IMR-90 (cell line): Measurements from ENCODE around the gene APOBEC3F. TPM values are rescaled to one million over a fixed set of nuclear protein-coding genes. Genes with fewer than 3 reads are reported as not detected.

ENCODE experiments used
- ATAC-seq: fragments of 200-7000 bp; cut with Tn5 transposase; 2 replicates; pipeline ENCODE4 v1.9.1; 2020; ENCODE audit warnings: low read depth, mild to moderate bottlenecking, moderate library complexity
- BruUV-seq: library from RNA; stranded (reverse); fragments of 400-500 nt; replicated peaks from 2 replicates; lab custom pipeline; 2021; lab: Mats Ljungman, UMichigan
- CTCF ChIA-PET: fragments of 300-600 bp; formaldehyde crosslinking; extraction: SDS; loops from one replicate; lab custom pipeline; 2021; ENCODE audit warnings: antibody characterized with exemption; lab: Yijun Ruan, JAX
- POLR2A ChIA-PET: fragments of 300-600 bp; sonication (Branson Sonifier 250); formaldehyde crosslinking; loops from one replicate; lab custom pipeline; 2022; ENCODE audit warnings: antibody characterized with exemption; ENCODE audit not compliant: unreplicated experiment; lab: Charles Lee
- DNase-seq: peaks from one replicate; pipeline ENCODE4 v3.0.0; 2013
- H2AFZ ChIP-seq: replicated peaks from 2 replicates; pipeline ENCODE3; 2013; ENCODE audit warnings: low read length, mild to moderate bottlenecking; ENCODE audit not compliant: poor library complexity
- H2AK5ac ChIP-seq: 2 replicates; pipeline ENCODE4 v1.6.1; 2013; ENCODE audit warnings: low read depth, low read length, inconsistent platforms
- H2AK9ac ChIP-seq: replicated peaks from 2 replicates; pipeline ENCODE3; 2013; ENCODE audit warnings: mild to moderate bottlenecking, low read depth, low read length, moderate library complexity; ENCODE audit not compliant: poor library complexity
- H2BK120ac ChIP-seq: 2 replicates; pipeline ENCODE4 v1.6.1; 2013; ENCODE audit warnings: low read depth, low read length, inconsistent platforms
- H2BK15ac ChIP-seq: 3 replicates; pipeline ENCODE4 v1.6.1; 2013; ENCODE audit warnings: low read depth, low read length, inconsistent platforms
- H2BK20ac ChIP-seq: 2 replicates; pipeline ENCODE4 v1.6.1; 2013; ENCODE audit warnings: low read depth, mild to moderate bottlenecking, inconsistent platforms, low read length, moderate library complexity
- H2BK5ac ChIP-seq: 2 replicates; pipeline ENCODE4 v1.6.1; 2013; ENCODE audit warnings: mild to moderate bottlenecking, low read depth, low read length, inconsistent platforms; ENCODE audit not compliant: poor library complexity, severe bottlenecking
- H3K14ac ChIP-seq: replicated peaks from 2 replicates; pipeline ENCODE4 v1.6.1; 2013; ENCODE audit warnings: low read depth, low read length, inconsistent platforms
- H3K18ac ChIP-seq: 2 replicates; pipeline ENCODE4 v1.6.1; 2013; ENCODE audit warnings: low read depth, low read length, control low read depth
- H3K23ac ChIP-seq: 2 replicates; pipeline ENCODE4 v1.6.1; 2013; ENCODE audit warnings: low read depth, low read length, inconsistent platforms
- H3K27ac ChIP-seq: 2 replicates; pipeline ENCODE4 v1.5.1; 2013; ENCODE audit warnings: mild to moderate bottlenecking, control low read depth, low read length; ENCODE audit not compliant: insufficient read depth
- H3K27me3 ChIP-seq: 2 replicates; pipeline ENCODE4 v1.6.1; 2013; ENCODE audit warnings: low read length; ENCODE audit not compliant: control insufficient read depth, insufficient read depth
- H3K36me3 ChIP-seq: 2 replicates; pipeline ENCODE4 v1.6.1; 2013; ENCODE audit warnings: low read length, mixed read lengths; ENCODE audit not compliant: control insufficient read depth, insufficient read depth
- H3K4ac ChIP-seq: 2 replicates; pipeline ENCODE4 v1.6.1; 2013; ENCODE audit warnings: low read depth, low read length, inconsistent platforms
- H3K4me1 ChIP-seq: 2 replicates; pipeline ENCODE4 v1.6.1; 2013; ENCODE audit warnings: low read length, mixed read lengths; ENCODE audit not compliant: control insufficient read depth, insufficient read depth
- H3K4me2 ChIP-seq: 2 replicates; pipeline ENCODE4 v1.6.1; 2013; ENCODE audit warnings: low read depth, mild to moderate bottlenecking, control low read depth, low read length, moderate library complexity
- H3K4me3 ChIP-seq: 2 replicates; pipeline ENCODE4 v1.5.1; 2013; ENCODE audit warnings: low read depth, mild to moderate bottlenecking, control low read depth, low read length, moderate library complexity; ENCODE audit not compliant: insufficient read depth
- H3K56ac ChIP-seq: 2 replicates; pipeline ENCODE4 v1.6.1; 2013; ENCODE audit warnings: low read length, inconsistent platforms; ENCODE audit not compliant: insufficient read depth; ENCODE audit errors: extremely low read depth
- H3K79me1 ChIP-seq, 2 experiments: 2 replicates each; pipeline ENCODE4 v1.6.1; 2013; ENCODE audit warnings: low read length in 2 of 2, inconsistent platforms in 1 of 2, low read depth in 1 of 2
- H3K9ac ChIP-seq: 2 replicates; pipeline ENCODE4 v1.6.1; 2013; ENCODE audit warnings: low read depth, low read length, control low read depth
- H3K9me1 ChIP-seq: 2 replicates; pipeline ENCODE4 v1.6.1; 2013; ENCODE audit warnings: low read length, inconsistent platforms; ENCODE audit not compliant: insufficient read depth
- H3K9me3 ChIP-seq: 2 replicates; pipeline ENCODE4 v1.6.1; 2013; ENCODE audit warnings: low read length; ENCODE audit not compliant: control insufficient read depth, insufficient read depth
- H4K20me1 ChIP-seq: 2 replicates; pipeline ENCODE4 v1.6.1; 2013; ENCODE audit warnings: low read length, inconsistent platforms; ENCODE audit not compliant: insufficient read depth
- H4K5ac ChIP-seq: 2 replicates; pipeline ENCODE4 v1.6.1; 2013; ENCODE audit warnings: mild to moderate bottlenecking, low read depth, low read length, control low read depth
- H4K8ac ChIP-seq, 2 experiments: 2 replicates each; pipeline ENCODE4 v1.6.1; 2013; ENCODE audit warnings: low read depth in 2 of 2, low read length in 2 of 2, control low read depth in 1 of 2, inconsistent platforms in 1 of 2
- H4K91ac ChIP-seq: 2 replicates; pipeline ENCODE4 v1.6.1; 2013; ENCODE audit warnings: low read depth, low read length, inconsistent platforms; ENCODE audit not compliant: insufficient read depth
- BHLHE40 ChIP-seq: fragments of 150-350 bp; IDR thresholded peaks from 2 replicates; pipeline ENCODE4 v1.6.1; 2016; ENCODE audit warnings: mild to moderate bottlenecking, low read depth, low read length
- CEBPB ChIP-seq: IDR thresholded peaks from 2 replicates; pipeline ENCODE4 v1.6.1; 2012; ENCODE audit warnings: low read depth, low read length, improper control_type of control experiment
- CHD1 ChIP-seq: IDR thresholded peaks from 2 replicates; pipeline ENCODE4 v1.6.1; 2012; ENCODE audit warnings: low read depth, low read length, improper control_type of control experiment
- CTCF ChIP-seq: conservative IDR thresholded peaks from 2 replicates; pipeline ENCODE4 v1.5.1; 2012; ENCODE audit warnings: mild to moderate bottlenecking, low read depth, low read length, improper control_type of control experiment
- ELK1 ChIP-seq: fragments of 150-350 bp; IDR thresholded peaks from 2 replicates; pipeline ENCODE4 v1.6.1; 2016; ENCODE audit warnings: low read depth, mild to moderate bottlenecking, low read length, moderate library complexity, borderline replicate concordance
- FOS ChIP-seq: fragments of 150-350 bp; IDR thresholded peaks from 2 replicates; pipeline ENCODE4 v1.6.1; 2016; ENCODE audit warnings: low read depth, low read length
- MAFK ChIP-seq: IDR thresholded peaks from 2 replicates; pipeline ENCODE4 v1.6.1; 2012; ENCODE audit warnings: low read depth, low read length, improper control_type of control experiment
- MAZ ChIP-seq: IDR thresholded peaks from 2 replicates; pipeline ENCODE4 v1.6.1; 2012; ENCODE audit warnings: low read depth, mild to moderate bottlenecking, low read length, improper control_type of control experiment, moderate library complexity, borderline replicate concordance
- MXI1 ChIP-seq: IDR thresholded peaks from 2 replicates; pipeline ENCODE4 v1.6.1; 2012; ENCODE audit warnings: low read depth, mild to moderate bottlenecking, low read length, moderate library complexity, borderline replicate concordance
- NFE2L2 ChIP-seq: fragments of 150-350 bp; IDR thresholded peaks from 2 replicates; pipeline ENCODE4 v1.6.1; 2016; ENCODE audit warnings: low read depth, mild to moderate bottlenecking, low read length
- POLR2A ChIP-seq: IDR thresholded peaks from 2 replicates; pipeline ENCODE4 v1.6.1; 2012; ENCODE audit warnings: mild to moderate bottlenecking, low read depth, low read length
- RAD21 ChIP-seq: IDR thresholded peaks from 2 replicates; pipeline ENCODE4 v1.6.1; 2012; ENCODE audit warnings: low read length, improper control_type of control experiment
- RCOR1 ChIP-seq: IDR thresholded peaks from 2 replicates; pipeline ENCODE4 v1.6.1; 2012; ENCODE audit warnings: mild to moderate bottlenecking, low read length, improper control_type of control experiment; ENCODE audit not compliant: insufficient replicate concordance
- RFX5 ChIP-seq: IDR thresholded peaks from 2 replicates; pipeline ENCODE4 v1.8.0; 2012; ENCODE audit warnings: low read depth, mild to moderate bottlenecking, low read length, moderate library complexity
- SMC3 ChIP-seq: fragments of 150-350 bp; IDR thresholded peaks from 2 replicates; pipeline ENCODE4 v1.6.1; 2016; ENCODE audit warnings: low read depth, mild to moderate bottlenecking, antibody characterized with exemption, low read length, moderate library complexity
- WGBS, 2 experiments: methylation state at CpG; one replicate each; pipeline versions ENCODE4 v1.1.5 to v1.1.7; 2013; ENCODE audit warnings: missing lambda C conversion rate in 2 of 2; ENCODE audit not compliant: insufficient read length in 1 of 2; ENCODE audit errors: extremely low coverage in 2 of 2; 5-methylcytosine and 5-hydroxymethylcytosine counted together
- dilution Hi-C: fragments of 300-500 bp; cut with HindIII; formaldehyde crosslinking; loops from one replicate; pipeline ENCODE4 v1.14.3; 2018; ENCODE audit warnings: low sequenced_read_pairs; ENCODE audit not compliant: unreplicated experiment
- in situ Hi-C: fragments of 300-500 bp; cut with MboI; formaldehyde crosslinking; loops from 3 replicates; pipeline ENCODE4 v1.14.3; 2019; ENCODE audit warnings: low sequenced_read_pairs, inconsistent platforms, mixed read lengths
- intact Hi-C: fragments of 100-400 bp; cut with micrococcal nuclease; formaldehyde crosslinking; loops from 2 replicates; pipeline ENCODE4 v1.10.0; 2022
- polyA plus RNA-seq, 3 experiments: library from polyadenylated mRNA; depleted of rRNA; stranded (reverse); fragments of >200 nt; gene quantifications; 2 replicates each; pipeline ENCODE4 v1.2.3, GENCODE V29; 2012; ENCODE audit warnings: low replicate concordance in 1 of 3
- total RNA-seq: library from RNA; depleted of rRNA; stranded (reverse); fragments of >200 nt; gene quantifications from 2 replicates; pipeline ENCODE4 v1.2.3, GENCODE V29; 2012
- TF ChIP-seq, protein P1 (sequence below): fragments of 150-350 bp; IDR thresholded peaks from 2 replicates; pipeline ENCODE4 v1.6.1; 2017; ENCODE audit warnings: mild to moderate bottlenecking, antibody characterized with exemption, low read length, low read depth

Gene APOBEC3F
- total and polyA plus RNA-seq, 2 of the 4 experiments (the other 2 are of a cell fraction): 3.4 to 8.3 TPM

DNA sequence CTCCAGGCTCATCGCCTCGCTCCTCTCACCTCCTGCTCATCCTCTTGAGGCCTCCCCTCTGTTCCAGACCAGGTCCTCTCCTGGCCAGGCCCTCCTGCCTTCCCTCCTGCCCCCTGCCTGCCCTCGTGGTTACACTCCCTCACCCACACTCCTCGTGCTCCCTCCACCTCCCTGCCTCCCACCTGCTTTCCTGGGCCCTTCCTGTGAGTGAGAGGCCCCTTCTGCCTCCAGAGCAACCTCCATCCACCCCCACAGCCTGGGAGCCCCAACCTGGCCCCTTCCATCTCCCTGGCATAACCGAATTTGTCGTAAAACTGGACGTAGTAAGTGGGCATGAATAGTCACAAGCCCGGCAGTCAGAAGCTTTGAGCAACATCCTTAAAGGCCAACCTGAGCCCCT, 40.9 kb downstream of the APOBEC3F start:
- DNase-seq: no peak
- BruUV-seq: no TSS peak
- H4K5ac ChIP-seq: no peak overlapping the region
- H3K9ac ChIP-seq: no peak overlapping the region
- peaks cover 0 to 7% of the 10 kb centered on the region in 2 experiments; a peak in 1 of 4 replicates for H3K79me1 ChIP-seq
- H3K27me3 ChIP-seq: peaks cover 4% of the 10 kb centered on the region; the same call in 1 of the 2 replicates
- WGBS, 2 experiments: 78% methylated on average over 5 of the region's 8 CpGs; no CpG with 5 or more reads in 1 of the 2 experiments
- no peaks in the 10 kb centered on the region for H3K9me3 ChIP-seq
- no peak overlapping the region for H3K4ac ChIP-seq
- no peak overlapping the region for H2BK120ac ChIP-seq
- H2AFZ ChIP-seq: no peak overlapping the region
- TF ChIP-seq, protein P1, sequence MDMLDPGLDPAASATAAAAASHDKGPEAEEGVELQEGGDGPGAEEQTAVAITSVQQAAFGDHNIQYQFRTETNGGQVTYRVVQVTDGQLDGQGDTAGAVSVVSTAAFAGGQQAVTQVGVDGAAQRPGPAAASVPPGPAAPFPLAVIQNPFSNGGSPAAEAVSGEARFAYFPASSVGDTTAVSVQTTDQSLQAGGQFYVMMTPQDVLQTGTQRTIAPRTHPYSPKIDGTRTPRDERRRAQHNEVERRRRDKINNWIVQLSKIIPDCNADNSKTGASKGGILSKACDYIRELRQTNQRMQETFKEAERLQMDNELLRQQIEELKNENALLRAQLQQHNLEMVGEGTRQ: no peak
- TF ChIP-seq RCOR1 (no peak), CTCF (no peak), MXI1 (no peak), RFX5 (no peak), MAFK (no peak), BHLHE40 (no peak), SMC3 (no peak), CEBPB (no peak), CHD1 (no peak), MAZ (no peak), RAD21 (no peak), NFE2L2 (no peak), POLR2A (no peak), ELK1 (no peak), FOS (no peak)
- no peak overlapping the region for H3K27ac ChIP-seq
- H3K56ac ChIP-seq: no peak overlapping the region
- no peak overlapping the region for H2AK5ac ChIP-seq
- no peak overlapping the region for H3K14ac ChIP-seq
- no peaks in the 10 kb centered on the region for H4K20me1 ChIP-seq
- no peak overlapping the region for H3K23ac ChIP-seq
- H3K18ac ChIP-seq: no peak overlapping the region
- no peak overlapping the region for H2AK9ac ChIP-seq
- no peak overlapping the region for H2BK15ac ChIP-seq
- no peak overlapping the region for H4K8ac ChIP-seq
- ChIA-PET POLR2A (no interaction called here), CTCF (no interaction called here)
- no peak overlapping the region for H3K4me2 ChIP-seq
- ATAC-seq: no peak
- no peaks in the 10 kb centered on the region for H3K9me1 ChIP-seq
- no peak overlapping the region for H2BK5ac ChIP-seq
- intact Hi-C loops (no loop called here), in situ Hi-C loops (no loop called here), dilution Hi-C loops (no loop called here)
- no peaks in the 10 kb centered on the region; the same call in 1 of the 2 replicates for H3K36me3 ChIP-seq
- peaks cover 4% of the 10 kb centered on the region for H3K4me1 ChIP-seq
- H2BK20ac ChIP-seq: no peak overlapping the region
- H4K91ac ChIP-seq: no peak overlapping the region
- no peak overlapping the region for H3K4me3 ChIP-seq
